BJ (cell line): Measurements from ENCODE around the gene FOXN3. TPM values are rescaled to one million over a fixed set of nuclear protein-coding genes. Genes with fewer than 3 reads are reported as not detected.

Experiments used
- CTCF ChIA-PET: fragments of 350-600 bp; formaldehyde crosslinking; extraction: SDS; loops from one replicate; lab custom pipeline; 2021; ENCODE audit warnings: antibody characterized with exemption, inconsistent platforms; lab: Yijun Ruan, JAX
- POLR2A ChIA-PET: fragments of 300-600 bp; sonication (Branson Sonifier 250); formaldehyde crosslinking; extraction: SDS; loops from one replicate; lab custom pipeline; 2021; ENCODE audit warnings: antibody characterized with exemption; lab: Charles Lee
- DNase-seq: peaks from one replicate; pipeline ENCODE4 v3.0.0-alpha.2; 2011; ENCODE audit warnings: low read depth
- H3K27me3 ChIP-seq: 2 replicates; pipeline ENCODE4 v1.6.0; 2011; ENCODE audit warnings: low read length; ENCODE audit not compliant: control insufficient read depth, insufficient read depth
- H3K36me3 ChIP-seq: 2 replicates; pipeline ENCODE4 v1.5.1; 2011; ENCODE audit warnings: low read length; ENCODE audit not compliant: control insufficient read depth, insufficient read depth
- H3K4me3 ChIP-seq: 2 replicates; pipeline ENCODE4 v1.5.1; 2011; ENCODE audit warnings: low read depth, mild to moderate bottlenecking, control low read depth, low read length
- polyA plus RNA-seq: library from polyadenylated mRNA; depleted of rRNA; stranded (reverse); fragments of >200 nt; gene quantifications from 2 replicates; pipeline ENCODE4 v1.2.3, GENCODE V29; 2011
- TF ChIP-seq, protein P1 (sequence below): IDR thresholded peaks from 2 replicates; pipeline ENCODE4 v1.5.1; 2011; ENCODE audit warnings: low read depth, mild to moderate bottlenecking, control low read depth, inconsistent platforms, low read length, moderate library complexity; ENCODE audit not compliant: insufficient read depth

Gene FOXN3
- polyA plus RNA-seq, 1 experiment: 30.2 TPM

DNA sequence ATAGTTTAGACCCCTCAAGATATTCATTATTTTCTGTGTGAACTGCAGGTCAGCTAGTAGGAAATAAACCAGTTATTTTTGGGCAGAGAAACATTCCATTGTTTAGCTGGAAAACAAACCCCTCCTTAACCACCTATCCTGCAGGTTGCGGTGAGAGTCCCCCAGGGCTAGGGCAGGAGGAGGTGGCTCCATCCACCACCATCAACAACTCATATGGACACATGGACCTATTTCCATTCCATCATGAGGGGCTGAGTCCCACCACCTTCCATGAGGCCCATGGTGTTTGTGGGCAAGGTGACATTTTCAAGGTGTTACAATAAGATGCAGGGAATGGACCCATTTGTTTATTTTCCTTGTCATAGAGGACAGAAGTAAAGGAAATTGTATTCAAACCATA lies 160.1 kb downstream of the FOXN3 start:
- Histone ChIP-seq H3K4me3 (no peak overlapping the region), H3K36me3 (no peaks in the 10 kb centered on the region; the same call in 1 of the 2 replicates), H3K27me3 (no peaks in the 10 kb centered on the region)
- POLR2A ChIA-PET: interaction anchor here (0.6 kb wide), 1 partner anchor 151 kb away, joined by 4 read pairs; no protein-coding TSS in a partner anchor
- CTCF ChIA-PET: interaction anchor here (0.7 kb wide), 1 partner anchor 9 kb away, joined by 3 read pairs; no protein-coding TSS in a partner anchor
- TF ChIP-seq, protein P1, sequence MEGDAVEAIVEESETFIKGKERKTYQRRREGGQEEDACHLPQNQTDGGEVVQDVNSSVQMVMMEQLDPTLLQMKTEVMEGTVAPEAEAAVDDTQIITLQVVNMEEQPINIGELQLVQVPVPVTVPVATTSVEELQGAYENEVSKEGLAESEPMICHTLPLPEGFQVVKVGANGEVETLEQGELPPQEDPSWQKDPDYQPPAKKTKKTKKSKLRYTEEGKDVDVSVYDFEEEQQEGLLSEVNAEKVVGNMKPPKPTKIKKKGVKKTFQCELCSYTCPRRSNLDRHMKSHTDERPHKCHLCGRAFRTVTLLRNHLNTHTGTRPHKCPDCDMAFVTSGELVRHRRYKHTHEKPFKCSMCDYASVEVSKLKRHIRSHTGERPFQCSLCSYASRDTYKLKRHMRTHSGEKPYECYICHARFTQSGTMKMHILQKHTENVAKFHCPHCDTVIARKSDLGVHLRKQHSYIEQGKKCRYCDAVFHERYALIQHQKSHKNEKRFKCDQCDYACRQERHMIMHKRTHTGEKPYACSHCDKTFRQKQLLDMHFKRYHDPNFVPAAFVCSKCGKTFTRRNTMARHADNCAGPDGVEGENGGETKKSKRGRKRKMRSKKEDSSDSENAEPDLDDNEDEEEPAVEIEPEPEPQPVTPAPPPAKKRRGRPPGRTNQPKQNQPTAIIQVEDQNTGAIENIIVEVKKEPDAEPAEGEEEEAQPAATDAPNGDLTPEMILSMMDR: no peak
- DNase-seq: no peak

DNA sequence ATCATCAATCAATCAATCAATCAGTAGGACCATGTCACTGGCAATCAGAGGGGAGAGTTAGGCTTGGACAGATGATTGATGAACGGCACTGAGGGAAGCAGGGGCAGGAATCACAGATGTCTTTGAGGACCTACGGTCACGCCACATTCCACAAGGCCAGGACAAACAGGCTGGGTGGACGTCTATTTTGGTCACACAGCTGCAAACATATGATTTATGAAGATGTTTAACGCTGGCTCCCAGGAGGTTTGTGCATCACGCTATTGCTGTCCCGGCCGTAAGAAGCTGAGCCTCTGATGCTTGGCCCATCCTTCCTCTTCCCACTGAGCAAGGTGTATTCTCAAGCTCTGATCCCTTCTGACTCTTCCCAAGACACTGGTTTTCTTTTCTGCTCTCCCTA lies 160.8 kb downstream of the FOXN3 start:
- ChIA-PET POLR2A (no interaction called here), CTCF (interaction anchor here (0.7 kb wide), 1 partner anchor 10 kb away, joined by 3 read pairs; no protein-coding TSS in a partner anchor)
- TF ChIP-seq, protein P1: no peak
- no peak overlapping the region for H3K4me3 ChIP-seq
- no peak for DNase-seq
- no peaks in the 10 kb centered on the region; the same call in 1 of the 2 replicates for H3K36me3 ChIP-seq
- H3K27me3 ChIP-seq: no peaks in the 10 kb centered on the region

DNA sequence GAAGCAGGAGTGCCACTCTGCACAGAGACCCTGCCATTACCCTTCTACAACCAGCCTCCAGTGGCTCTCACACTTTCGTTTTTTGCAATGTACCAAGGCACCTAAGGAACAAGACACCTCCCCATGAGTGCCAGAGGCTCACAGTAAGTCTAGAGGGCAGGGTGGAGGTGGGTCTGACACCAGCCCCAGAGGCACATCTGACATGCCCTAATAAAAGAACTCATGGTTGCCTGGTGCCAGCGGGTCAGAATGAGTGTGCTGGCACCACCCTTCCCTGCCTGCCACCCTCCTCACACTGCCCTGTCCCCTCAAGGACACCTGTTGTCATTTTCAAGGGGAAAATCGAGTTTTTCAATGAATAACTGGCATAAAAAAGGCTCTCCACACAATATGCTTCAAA lies 161.2 kb downstream of the FOXN3 start:
- H3K36me3 ChIP-seq: no peaks in the 10 kb centered on the region; the same call in 1 of the 2 replicates
- ChIA-PET CTCF (no interaction called here), POLR2A (no interaction called here)

DNA sequence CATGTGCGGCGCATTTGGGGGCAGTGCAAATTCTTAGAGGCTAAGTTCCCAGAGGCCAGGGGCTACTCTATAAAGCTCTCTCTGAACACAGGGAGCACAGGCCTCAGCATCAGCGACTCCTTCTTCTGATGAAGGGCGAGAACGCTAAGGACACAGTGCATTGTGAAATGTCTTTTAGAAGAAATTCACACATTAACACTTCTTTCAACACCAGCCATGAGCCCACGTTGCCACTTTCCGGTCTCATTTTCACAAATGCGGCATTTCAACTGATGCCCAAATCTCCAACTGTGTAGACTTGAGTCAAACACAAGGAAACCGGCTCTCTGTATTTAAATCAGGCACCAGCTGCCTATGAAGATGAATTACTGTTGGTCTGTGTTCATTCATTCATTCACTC lies 162.0 kb downstream of the FOXN3 start:
- TF ChIP-seq, protein P1: no peak
- POLR2A ChIA-PET: no interaction called here
- no peak overlapping the region for H3K4me3 ChIP-seq
- H3K27me3 ChIP-seq: no peaks in the 10 kb centered on the region
- CTCF ChIA-PET: interaction anchor here (0.9 kb wide), 1 partner anchor 13 kb away, joined by 3 read pairs; no protein-coding TSS in a partner anchor
- DNase-seq: no peak
- no peaks in the 10 kb centered on the region; the same call in 1 of the 2 replicates for H3K36me3 ChIP-seq

More for the DNA sequence above, 161.2 kb downstream of the FOXN3 start:
- no peaks in the 10 kb centered on the region for H3K27me3 ChIP-seq
- no peak overlapping the region for H3K4me3 ChIP-seq
- TF ChIP-seq, protein P1: no peak
- DNase-seq: no peak

DNA sequence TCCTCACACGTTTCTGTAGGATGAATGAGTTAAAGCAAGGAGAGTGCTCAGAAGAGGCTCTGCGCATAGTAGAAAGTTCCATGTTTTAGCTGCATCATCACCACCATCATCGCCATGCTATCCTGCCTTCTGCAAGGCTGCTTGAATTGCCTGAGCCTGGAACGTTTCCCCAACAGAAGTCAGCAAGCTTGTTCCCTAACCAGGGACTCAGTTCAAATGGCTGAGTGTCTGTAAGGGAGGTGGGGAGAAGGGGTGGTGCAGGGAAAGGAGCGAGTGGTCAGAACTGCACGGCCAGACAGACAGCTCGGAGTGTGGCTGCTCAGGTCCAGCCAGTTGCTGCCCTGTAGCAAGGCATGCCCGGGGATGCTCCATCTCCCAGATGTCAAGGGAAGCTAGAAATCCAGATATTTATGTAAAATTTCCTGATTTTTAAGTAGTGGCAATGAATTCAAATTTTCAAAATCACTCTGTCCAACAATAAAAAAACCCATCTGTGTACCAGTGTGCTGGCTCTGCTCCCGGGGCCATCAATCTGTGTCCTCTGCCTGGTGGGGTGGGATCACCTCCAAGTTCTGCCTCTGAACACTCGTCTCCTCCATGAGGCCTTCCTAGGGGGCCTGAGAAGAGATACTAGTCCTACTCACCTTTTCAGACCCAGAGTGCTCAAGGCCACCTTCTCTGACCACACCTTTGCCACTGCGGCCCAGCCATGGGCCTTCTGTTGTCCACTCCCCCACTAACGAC lies 162.7 kb downstream of the FOXN3 start:
- TF ChIP-seq, protein P1: no peak

More for the DNA sequence above, 162.7 kb downstream of the FOXN3 start:
- no peak for DNase-seq
- H3K4me3 ChIP-seq: no peak overlapping the region
- ChIA-PET POLR2A (no interaction called here), CTCF (interaction anchor here (0.6 to 0.9 kb wide), 2 partner anchors 12 to 131 kb away, joined by 3 read pairs; no protein-coding TSS in a partner anchor)
- no peaks in the 10 kb centered on the region; the same call in 1 of the 2 replicates for H3K36me3 ChIP-seq
- no peaks in the 10 kb centered on the region for H3K27me3 ChIP-seq
